Ramos (cell line): ENCODE data around the gene VSTM2B.
"Not testable (repeated sequence)": the region's sequence is repeated elsewhere in the genome, so short reads cannot be mapped to it uniquely, and the experiment has no call there.

Experiments
- in situ Hi-C: fragments of 300-500 bp; cut with MboI; formaldehyde crosslinking; loops from one replicate; pipeline ENCODE4 v1.14.3; 2022; ENCODE audit warnings: low sequenced_read_pairs; ENCODE audit not compliant: unreplicated experiment

The VSTM2B gene

DNA sequence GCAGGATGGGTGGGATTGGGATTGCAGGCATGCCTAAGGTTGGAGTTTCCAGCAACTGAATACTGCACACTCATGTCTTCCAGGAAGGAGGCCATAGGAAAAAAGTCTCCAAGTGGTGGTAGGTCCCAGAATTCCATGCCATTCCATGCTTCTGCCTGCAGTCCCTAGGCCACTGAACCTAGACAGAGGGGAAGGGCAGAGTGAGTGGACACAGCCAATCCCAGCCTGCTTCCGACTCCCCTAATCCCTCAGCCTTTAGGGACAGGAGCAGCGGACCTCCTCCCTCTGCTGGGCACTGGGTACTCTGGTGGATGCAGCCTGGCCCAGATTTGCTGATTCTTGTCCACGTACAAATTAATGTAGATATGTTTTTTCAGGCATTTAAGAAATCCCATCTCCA is 17.0 kb downstream of the VSTM2B start:
- in situ Hi-C loops = no loop called here

DNA sequence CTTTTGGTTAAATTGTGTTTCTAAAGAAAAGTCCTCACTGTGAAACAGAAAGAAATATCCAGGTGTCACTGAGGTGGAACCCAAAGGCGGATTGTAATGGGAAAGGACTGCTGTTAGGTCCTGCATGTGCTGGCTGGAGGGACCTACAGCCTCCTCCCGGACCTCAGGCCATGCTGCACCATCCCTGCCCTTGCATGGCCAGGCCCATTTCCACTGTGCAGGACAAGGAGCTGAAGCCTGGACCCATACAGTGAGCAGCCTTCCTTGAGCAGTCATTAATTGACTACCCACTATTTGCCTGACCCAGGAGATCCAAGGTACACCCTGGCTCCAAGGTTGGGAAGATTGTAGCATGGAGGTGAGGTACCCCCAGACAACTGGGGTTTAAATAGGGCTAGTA is 17.6 kb downstream of the VSTM2B start:
- in situ Hi-C loops = no loop called here

DNA sequence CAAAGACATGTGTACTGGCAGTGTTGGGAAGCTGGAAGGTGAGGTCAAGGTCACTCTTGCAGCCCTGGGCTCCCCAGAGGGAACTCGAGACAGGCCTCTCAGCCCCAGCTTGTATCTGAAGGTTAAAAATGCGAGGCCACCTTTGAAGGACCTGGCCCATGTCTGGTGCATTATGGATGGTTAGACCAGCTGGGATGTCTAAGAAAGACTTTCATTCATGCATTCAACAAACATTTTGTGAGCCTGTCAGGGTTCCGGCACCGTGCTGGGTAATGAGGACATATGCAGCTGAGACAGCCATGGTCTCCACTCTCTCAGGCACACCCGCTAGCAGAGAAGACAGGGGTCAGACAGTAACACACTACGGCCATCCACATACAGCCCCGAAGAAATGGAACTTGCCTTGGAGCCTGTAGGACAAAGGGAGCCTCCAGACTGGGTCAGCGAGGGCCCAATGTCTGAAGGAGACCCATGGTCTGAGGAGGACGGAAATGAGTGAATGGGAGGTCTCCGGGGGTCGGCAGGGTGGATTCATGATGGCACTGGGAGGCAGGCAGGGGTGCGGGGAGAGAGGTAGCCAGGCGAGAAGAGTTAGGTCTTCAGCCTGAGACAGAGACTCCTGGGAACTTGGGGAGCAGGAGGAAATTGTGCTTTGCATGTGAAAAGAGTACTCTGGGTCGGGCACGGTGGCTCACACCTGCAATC is 19.0 kb downstream of the VSTM2B start:
- in situ Hi-C loops = no loop called here

DNA sequence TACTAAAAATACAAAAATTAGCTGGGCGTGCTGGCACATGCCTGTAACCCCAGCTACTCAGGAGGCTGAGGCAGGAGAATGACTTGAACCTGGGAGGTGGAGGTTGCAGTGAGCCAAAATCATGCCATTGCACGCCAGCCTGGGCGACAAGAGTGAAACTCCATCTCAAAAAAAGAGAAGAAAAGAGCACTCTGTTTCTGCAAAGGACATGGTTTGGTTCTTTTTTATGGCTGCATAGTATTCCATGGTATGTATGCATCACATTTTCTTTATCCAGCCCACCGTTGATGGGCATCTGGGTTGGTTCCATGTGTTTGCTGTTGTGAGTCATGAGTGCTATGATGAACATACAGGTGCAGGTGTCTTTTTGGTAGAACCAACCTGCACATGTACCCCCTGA is 19.7 kb downstream of the VSTM2B start:
- in situ Hi-C loops = not testable (repeated sequence)

DNA sequence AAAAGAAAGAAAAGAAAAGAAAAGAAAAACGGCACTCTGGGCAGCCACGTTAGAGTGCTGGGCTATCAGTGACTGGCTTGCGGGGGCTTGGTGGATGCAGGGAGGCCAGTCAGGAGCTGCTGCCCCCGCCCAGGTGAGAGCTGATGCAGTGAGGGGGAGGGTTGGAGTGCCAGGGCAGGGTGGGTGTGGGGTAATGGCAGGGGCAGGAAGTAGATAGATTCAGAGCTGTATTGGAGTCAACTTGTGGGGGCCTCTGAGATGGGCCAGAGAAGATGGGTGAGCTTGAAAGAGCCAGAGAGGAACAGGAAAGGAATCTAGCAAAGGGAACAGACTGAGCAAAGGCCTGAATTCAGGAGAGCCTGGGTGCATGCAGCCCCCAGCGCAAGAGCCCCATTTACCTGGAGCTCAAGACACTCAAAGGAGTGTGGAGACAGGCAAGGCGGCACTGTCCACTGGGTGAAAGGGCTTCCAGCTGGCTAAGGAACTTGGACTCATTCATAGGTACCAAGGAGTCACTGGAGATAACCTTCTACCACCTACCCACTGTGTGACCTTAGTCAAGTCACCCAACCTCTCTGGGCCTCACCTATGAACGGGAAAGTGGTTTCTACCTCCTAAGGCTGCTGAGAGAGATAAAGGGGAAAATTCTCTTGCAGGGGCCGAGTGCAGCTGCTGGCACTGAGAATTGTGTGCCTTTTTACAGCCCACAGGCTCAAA is 20.2 kb downstream of the VSTM2B start:
- in situ Hi-C loops = no loop called here

DNA sequence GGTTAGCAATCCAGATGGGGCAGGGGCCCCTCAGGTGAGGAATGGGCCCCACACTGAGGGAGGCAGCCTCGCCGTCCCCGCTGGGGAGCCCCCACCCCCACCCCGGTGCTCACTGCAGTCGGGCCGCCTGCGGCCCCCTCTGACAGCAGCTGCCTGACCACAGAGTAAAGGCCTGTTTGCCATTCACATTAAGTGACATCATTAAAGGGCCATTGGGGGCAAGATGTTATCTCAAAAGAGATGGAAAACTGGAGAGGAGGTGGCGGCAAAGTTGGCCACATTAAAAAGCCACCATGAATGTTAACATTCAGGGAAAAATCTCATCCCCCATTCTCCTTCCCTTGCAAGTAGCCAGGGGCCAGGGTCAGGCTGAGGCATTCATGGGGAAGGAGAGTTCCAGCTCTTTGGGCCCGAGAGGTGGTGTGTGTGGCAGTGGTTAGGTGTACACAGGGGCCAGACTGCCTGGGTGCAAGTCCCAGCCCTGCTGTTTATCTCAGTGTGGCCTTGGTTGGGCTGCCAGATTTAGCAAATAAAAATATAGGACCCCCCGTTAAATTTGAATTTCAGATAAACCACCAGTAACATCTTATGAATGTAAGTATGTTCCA is 20.9 kb downstream of the VSTM2B start:
- in situ Hi-C loops = no loop called here

DNA sequence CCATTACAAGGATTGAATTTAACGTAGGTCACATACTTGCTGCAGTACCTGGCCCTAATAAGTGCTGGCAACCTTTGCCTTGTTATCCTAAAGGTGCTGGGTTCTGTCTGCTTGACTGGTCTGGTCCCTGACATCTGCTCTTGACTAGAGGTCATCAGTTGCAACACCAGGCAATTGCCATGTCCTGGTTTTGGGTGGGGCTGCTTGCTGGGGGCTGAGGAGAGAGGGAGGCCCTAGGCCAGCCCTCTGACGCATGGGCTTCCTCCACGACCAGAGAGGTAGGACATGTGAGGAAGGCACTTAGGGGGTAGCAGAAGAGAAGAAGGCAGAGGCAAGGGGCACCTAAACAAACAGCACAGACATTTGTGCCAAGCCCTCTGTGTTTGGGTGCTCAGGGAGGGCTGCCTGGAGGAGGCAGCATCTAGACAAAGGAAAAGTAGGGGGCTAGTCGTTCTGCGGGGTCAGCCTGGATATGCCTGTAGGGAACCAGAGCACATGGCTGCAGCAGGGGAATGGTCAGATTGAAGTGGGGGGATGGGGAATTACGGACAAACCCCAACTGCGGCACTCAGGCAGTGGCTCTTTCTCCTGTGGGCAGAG is 21.7 kb downstream of the VSTM2B start:
- in situ Hi-C loops = no loop called here

DNA sequence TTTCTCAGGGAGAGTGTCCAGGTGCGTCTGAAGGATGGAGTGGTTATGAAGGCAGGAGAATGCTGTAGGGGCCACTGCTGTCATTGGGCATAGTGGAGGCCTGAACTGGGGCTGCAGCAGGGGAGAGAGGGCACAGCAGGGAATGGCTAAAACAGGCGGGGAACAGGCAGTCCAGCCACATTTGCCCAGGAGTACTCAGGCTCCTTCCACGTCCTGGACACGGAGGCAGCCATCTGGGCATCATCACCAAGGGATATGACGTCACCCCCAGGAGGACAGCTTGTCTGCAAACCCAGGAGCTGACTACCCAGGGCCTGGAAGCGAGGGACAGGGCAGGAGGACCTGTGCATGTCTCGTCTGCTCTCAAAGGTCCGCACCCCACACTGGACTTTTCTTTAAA is 22.2 kb downstream of the VSTM2B start:
- in situ Hi-C loops = no loop called here

DNA sequence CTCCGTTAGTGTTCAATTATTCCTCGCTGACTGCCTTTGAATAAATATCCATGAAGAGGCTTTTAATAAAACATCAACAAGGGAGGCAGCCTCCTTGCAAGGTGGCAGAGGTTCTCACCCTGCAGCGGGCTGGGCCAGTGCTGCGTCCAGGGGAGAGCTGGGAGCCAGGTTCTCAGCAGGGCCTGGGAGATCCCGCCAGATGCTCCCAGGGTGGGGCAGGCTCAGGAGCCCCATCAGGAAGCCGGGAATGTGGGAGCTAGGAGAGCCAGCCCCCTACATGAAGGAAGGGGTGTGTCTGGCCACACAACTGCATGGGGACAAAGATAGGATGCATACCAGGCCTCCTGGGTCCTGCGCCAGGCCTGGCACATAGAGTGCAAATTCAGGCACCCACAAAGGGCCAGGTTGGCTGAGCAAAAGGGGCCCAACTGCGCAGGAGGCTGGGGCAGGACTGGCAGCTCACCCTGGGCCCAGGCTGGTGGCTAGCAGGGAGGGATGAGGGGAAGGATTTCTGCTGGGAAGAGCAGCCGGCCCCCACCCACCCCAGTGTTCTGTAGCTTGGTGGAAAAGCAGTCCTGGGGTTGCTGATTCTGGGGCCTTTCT is 22.8 kb downstream of the VSTM2B start:
- in situ Hi-C loops = no loop called here

DNA sequence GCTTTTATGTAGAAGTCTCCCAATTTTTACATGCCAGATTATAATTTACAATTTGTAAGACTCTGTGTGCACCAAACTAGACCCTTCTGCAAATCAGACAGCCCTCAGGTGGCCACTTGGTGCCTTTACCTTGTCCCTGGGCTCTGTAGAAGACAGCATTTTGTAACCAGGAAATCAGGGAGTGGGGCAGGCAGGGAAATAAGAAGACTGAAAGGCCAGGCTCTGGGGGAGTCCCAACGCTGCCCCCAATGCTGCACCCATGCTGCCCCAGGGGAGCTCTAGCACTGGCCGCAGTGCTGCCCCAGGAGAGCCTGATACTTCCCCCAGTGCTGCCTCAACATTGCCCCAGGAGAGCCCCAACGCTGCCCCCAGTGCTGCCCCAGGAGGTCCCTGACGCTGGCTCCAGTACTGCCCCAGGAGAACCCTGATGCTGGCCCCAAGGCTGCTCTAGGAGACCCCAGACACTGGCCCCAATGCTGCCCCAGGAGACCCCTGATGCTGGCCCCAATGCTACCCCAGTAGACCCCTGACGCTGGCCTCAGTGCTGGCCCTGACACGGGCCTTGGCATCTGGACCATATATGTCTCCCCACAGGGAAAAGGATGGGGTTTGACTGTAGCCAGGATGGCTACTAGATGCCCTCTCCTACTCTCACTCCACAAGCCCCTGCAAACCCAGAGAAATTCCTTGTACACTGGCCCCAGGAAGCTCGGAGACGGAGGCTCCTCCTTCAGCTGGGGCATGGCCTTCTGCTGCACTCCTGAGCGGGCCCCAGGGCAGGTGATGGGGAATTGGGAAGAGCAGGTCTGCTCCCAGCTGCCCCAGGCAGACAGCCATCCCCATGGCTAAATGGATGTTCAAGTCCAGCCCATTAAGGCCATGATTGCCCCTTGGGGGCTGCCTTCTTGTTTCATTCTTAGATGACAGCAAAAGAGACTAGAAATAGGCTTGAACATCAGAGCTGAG is 23.6 kb downstream of the VSTM2B start:
- in situ Hi-C loops = no loop called here

DNA sequence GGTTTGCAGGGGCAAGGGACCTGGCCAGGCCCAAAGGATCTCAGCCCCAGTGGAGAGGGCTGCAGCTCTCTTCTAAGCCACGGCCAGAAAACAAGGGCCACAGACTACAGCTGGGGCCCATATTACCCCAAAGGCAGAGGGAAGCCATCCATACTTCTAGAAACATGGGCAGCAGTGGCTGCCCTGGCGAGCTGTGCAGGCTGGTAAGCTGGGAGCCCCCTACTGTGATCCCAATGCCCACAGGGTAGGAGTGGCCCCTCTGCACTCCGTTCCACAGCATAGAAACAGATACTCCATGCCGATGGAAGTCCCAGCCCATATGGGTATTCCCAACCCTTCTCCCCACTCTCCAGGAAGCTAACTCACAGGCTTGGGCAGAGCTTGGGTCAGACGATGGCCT is 25.1 kb downstream of the VSTM2B start:
- in situ Hi-C loops = no loop called here

DNA sequence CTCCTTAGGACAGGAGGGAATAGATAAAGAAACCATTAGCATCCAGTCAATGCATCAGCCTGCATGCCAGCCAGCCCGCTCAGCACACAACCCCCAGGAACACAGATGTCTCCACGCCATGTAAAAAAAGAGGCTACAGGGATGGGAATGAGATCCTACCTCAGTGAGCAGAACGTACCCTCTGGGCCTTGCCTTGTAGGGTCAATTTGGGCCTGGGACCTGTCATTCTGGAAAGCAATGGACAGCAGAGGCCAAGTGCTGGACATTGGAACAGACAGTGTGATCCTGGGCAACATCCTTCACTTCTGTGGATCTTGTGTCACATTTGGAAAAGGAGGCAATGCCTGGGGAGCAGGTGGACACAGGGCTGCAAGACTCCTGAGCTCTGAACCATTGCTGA is 26.0 kb downstream of the VSTM2B start:
- in situ Hi-C loops = no loop called here

DNA sequence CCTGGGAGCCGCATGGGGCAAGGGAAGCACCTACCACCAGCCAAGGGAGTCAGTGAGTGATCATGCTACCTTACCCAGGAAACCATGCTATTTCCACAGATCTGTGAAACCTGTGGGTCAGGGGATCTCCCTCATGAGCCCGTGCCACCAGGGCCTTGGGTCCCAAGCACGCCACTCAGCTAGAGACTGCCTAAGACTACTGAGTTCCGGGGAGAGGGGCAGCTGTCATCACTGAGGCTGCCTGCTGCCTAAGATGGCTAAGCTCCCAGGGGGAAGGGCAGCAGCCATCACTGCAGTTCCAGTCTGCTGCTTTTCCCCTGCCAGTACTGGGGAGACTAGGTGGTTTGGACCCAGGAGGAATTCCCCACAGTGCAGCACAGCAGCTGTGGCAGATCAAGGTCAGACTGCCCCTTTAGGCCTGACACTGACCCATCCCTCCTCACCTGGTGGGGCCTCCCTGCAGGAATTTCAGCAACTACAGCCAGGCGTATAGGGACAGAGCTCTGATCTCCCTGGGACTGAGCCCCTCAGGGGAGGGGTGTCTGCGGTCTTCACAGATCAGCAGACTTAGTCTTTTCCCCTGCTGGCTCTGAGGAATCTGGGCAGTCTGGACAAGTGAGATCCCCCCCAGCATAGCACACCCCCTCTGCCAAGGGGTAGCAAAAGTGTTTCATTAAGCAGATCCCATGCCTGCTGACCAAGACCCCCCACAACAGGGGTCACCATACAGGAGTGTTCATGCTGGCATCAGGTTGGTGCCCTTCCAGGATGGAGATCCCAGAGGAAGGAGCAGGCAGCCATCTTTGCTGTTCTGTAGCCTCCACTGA is 26.9 kb downstream of the VSTM2B start:
- in situ Hi-C loops = no loop called here

DNA sequence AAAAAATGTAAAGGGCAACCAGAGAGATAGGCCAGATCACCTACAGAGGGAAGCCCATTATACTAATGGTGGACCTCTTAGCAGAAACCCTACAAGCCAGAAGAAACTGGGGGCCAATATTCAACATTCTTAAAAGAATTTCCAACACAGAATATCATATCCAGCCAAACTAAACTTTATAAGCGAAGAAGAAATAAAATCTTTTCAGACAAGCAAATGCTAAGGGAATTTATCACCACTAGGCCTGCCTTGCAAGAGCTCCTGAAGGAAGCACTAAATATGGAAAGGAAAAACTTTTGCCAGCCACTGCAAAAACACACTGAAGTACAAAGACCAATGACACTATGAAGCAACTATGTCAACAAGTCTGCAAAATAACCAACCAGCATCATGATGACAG is 28.4 kb downstream of the VSTM2B start:
- in situ Hi-C loops = no loop called here

DNA sequence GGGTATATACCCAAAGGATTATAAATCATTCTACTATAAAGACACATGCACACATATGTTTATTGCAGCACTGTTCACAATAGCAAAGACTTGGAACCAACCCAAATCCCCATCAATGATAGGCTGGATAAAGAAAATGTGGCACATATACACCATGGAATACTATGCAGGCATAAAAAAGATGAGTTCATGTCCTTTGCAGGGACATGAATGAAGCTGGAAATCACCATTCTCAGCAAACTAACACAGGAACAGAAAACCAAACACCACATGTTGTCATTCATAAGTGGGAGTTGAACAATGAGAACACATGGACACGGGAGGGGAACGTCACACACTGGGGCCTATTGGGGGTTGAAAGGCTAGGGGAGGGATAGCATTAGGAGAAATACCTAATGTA is 33.3 kb downstream of the VSTM2B start:
- in situ Hi-C loops = not testable (repeated sequence)

DNA sequence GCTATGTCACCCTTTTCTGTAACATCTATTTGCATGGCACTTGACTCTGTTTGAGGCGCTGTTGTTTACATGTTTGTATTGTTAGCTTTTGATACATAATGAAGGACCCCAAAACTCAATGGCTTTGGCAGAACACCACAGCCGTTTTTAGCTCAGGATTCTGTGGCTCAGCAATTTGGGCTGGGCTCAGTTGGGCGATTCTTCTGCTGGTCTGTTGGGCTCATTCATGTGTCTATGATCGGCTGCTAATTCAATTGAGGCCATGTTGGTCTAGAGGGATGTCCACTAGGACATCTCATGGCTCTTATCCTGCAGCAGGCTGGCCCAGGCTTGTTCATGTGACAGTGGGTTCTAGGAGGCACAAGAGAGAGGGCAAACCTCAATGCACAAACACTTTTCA is 33.9 kb downstream of the VSTM2B start:
- in situ Hi-C loops = no loop called here

DNA sequence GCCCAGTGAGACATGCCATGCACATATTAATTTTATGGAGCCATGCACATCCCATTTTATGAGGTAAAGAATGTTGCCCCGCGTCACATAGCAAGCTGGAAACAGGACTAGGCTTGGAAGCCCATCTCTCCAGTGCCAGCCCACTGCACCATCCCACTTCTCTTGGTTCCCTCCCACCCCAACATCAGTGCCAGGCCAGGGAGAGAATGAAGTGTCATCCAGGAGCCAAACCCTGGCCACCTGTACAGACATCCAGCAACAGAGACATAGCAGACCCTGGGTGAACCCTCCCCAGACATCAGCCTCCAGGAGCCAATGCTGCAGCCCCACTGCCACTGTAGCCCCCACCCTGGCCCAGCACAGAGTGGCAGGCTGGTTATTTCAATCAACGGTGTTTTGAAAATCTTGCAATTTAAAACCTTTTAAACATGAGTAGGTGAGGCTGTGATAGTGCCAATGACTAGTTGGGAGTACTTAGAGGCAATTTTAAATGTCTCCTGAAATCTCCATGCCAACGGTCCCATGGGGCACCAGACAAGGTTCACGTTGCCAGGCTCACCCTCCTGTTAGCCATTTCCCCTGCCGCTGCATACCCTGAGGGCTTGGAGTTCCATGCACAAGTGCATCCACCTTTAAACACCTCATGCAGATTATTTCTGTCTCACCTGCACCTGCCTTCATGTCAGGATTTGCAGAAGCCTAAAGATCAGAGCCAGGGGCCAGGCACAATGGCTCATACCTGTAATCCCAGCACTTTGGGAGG is 34.7 kb downstream of the VSTM2B start:
- in situ Hi-C loops = no loop called here

DNA sequence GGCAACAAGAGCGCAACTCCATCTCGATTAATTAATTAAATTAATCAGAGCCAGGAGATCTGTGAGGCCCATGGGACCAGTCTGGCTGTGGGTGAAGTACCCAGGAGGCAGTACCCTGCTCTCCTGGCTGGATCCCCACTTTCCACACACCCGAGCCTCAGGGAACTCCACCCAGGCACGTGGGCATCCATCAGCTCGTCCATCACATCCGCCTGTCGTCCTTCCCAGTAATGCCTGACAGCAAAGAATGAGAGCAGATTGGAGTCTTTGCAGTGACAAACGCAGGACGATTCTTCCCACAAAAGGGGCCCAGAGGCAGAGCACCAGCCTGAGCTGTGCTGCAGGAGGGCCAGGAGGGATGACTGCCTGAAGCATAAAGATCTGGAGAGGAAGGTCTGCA is 35.8 kb downstream of the VSTM2B start:
- in situ Hi-C loops = no loop called here
